Measurements from ENCODE around the gene SZRD1.

SZRD1 gene

GRCh38 chr1:16425125-16426025 lies 58.3 kb downstream of the SZRD1 start:
- TF ChIP-seq EZH2phosphoT487 (IDR thresholded peaks at IDR 0.05; ENCODE audit: borderline replicate concordance, low read length) (no peak), CTCF (IDR thresholded peaks at IDR 0.05; ENCODE audit: low read depth, low read length, poor library complexity, severe bottlenecking) (no peak)
- no peaks in the 10 kb centered on the region for H3K36me3 ChIP-seq (ENCODE audit: control insufficient read depth, low read length)
- H3F3A ChIP-seq (ENCODE audit: control insufficient read depth, insufficient read depth): no peaks in the 10 kb centered on the region
- peaks cover 8% of the 10 kb centered on the region for H3K4me1 ChIP-seq (ENCODE audit: control insufficient read depth, low read length)
- H3K4me2 ChIP-seq (ENCODE audit: low read length): no peak overlapping the region
- H3K9me2 ChIP-seq (replicated peaks; ENCODE audit: control insufficient read depth, low read length): no peaks in the 10 kb centered on the region
- H3K4me3 ChIP-seq (ENCODE audit: low read length): no peak overlapping the region
- no peak overlapping the region for H3K27ac ChIP-seq (ENCODE audit: low read depth, low read length)
- no peaks in the 10 kb centered on the region for H3K9me3 ChIP-seq (ENCODE audit: control insufficient read depth, insufficient read depth, low read length)
- no peaks in the 10 kb centered on the region for H3K79me2 ChIP-seq (ENCODE audit: control insufficient read depth, low read length)
- no peaks in the 10 kb centered on the region for H4K20me1 ChIP-seq (ENCODE audit: control insufficient read depth, insufficient read depth, low read depth, low read length)
- peaks cover 7% of the 10 kb centered on the region; the same call in 1 of the 2 replicates for H3K27me3 ChIP-seq (ENCODE audit: control insufficient read depth, low read length)

- no peaks in the 10 kb centered on the region for H4K20me1 ChIP-seq (ENCODE audit: control insufficient read depth, insufficient read depth, low read depth, low read length)
- H3K4me1 ChIP-seq (ENCODE audit: control insufficient read depth, low read length): peaks cover 41% of the 10 kb centered on the region
- no peaks in the 10 kb centered on the region for H3K36me3 ChIP-seq (ENCODE audit: control insufficient read depth, low read length)
- no peaks in the 10 kb centered on the region for H3K27me3 ChIP-seq (ENCODE audit: control insufficient read depth, low read length)
- no peaks in the 10 kb centered on the region for H3F3A ChIP-seq (ENCODE audit: control insufficient read depth, insufficient read depth)
- H3K79me2 ChIP-seq (ENCODE audit: control insufficient read depth, low read length): no peaks in the 10 kb centered on the region
- no peaks in the 10 kb centered on the region for H3K9me3 ChIP-seq (ENCODE audit: control insufficient read depth, insufficient read depth, low read length)
- no peak overlapping the region for H3K4me2 ChIP-seq (ENCODE audit: low read length)
- peak; percentile 36 for TF ChIP-seq CTCF (IDR thresholded peaks at IDR 0.05; ENCODE audit: low read depth, low read length, poor library complexity, severe bottlenecking)
- no peak for TF ChIP-seq EZH2phosphoT487 (IDR thresholded peaks at IDR 0.05; ENCODE audit: borderline replicate concordance, low read length)
- no peak overlapping the region for H3K27ac ChIP-seq (ENCODE audit: low read depth, low read length)
- no peak overlapping the region for H3K4me3 ChIP-seq (ENCODE audit: low read length)
- no peaks in the 10 kb centered on the region for H3K9me2 ChIP-seq (replicated peaks; ENCODE audit: control insufficient read depth, low read length)
Measured at GRCh38 chr1:16430606-16431005, 63.6 kb downstream of the SZRD1 start.

GRCh38 chr1:16433030-16433429 lies 66.0 kb downstream of the SZRD1 start:
- H3K27me3 ChIP-seq (ENCODE audit: control insufficient read depth, low read length): no peaks in the 10 kb centered on the region
- H3K4me2 ChIP-seq (ENCODE audit: low read length): peak overlapping the region; percentile 79
- no peaks in the 10 kb centered on the region for H3F3A ChIP-seq (ENCODE audit: control insufficient read depth, insufficient read depth)
- H3K27ac ChIP-seq (ENCODE audit: low read depth, low read length): peak overlapping the region; percentile 25
- no peaks in the 10 kb centered on the region for H3K79me2 ChIP-seq (ENCODE audit: control insufficient read depth, low read length)
- H3K4me1 ChIP-seq (ENCODE audit: control insufficient read depth, low read length): peaks cover 41% of the 10 kb centered on the region
- no peak for TF ChIP-seq CTCF (IDR thresholded peaks at IDR 0.05; ENCODE audit: low read depth, low read length, poor library complexity, severe bottlenecking)
- TF ChIP-seq EZH2phosphoT487 (IDR thresholded peaks at IDR 0.05; ENCODE audit: borderline replicate concordance, low read length): no peak
- H3K36me3 ChIP-seq (ENCODE audit: control insufficient read depth, low read length): no peaks in the 10 kb centered on the region
- no peaks in the 10 kb centered on the region for H3K9me2 ChIP-seq (replicated peaks; ENCODE audit: control insufficient read depth, low read length)
- no peaks in the 10 kb centered on the region for H4K20me1 ChIP-seq (ENCODE audit: control insufficient read depth, insufficient read depth, low read depth, low read length)
- H3K4me3 ChIP-seq (ENCODE audit: low read length): peak overlapping the region; percentile 46
- H3K9me3 ChIP-seq (ENCODE audit: control insufficient read depth, insufficient read depth, low read length): no peaks in the 10 kb centered on the region
